Glutamatergic neuron (in vitro differentiated cells): ENCODE results near the gene CAMK2D. TPM values are rescaled to one million over a fixed set of nuclear protein-coding genes. Genes with fewer than 3 reads are reported as not detected.

Experiments
- DNase-seq: peaks from one replicate; pipeline ENCODE4 v3.0.0; 2022
- H3K27ac Mint-ChIP-seq: one replicate; pipeline ENCODE4 v1.8.0; 2020; ENCODE audit warnings: mild to moderate bottlenecking, mixed read lengths, inconsistent platforms; ENCODE audit not compliant: unreplicated experiment
- H3K27me3 Mint-ChIP-seq: one replicate; pipeline ENCODE4 v1.8.0; 2020; ENCODE audit warnings: mild to moderate bottlenecking, moderate library complexity, mixed read lengths, inconsistent platforms; ENCODE audit not compliant: unreplicated experiment
- H3K36me3 Mint-ChIP-seq: one replicate; pipeline ENCODE4 v1.8.0; 2020; ENCODE audit warnings: mild to moderate bottlenecking, mixed read lengths, inconsistent platforms; ENCODE audit not compliant: unreplicated experiment
- H3K4me1 Mint-ChIP-seq: one replicate; pipeline ENCODE4 v1.8.0; 2020; ENCODE audit warnings: mild to moderate bottlenecking, low read depth, mixed read lengths, inconsistent platforms; ENCODE audit not compliant: unreplicated experiment
- H3K4me3 Mint-ChIP-seq: one replicate; pipeline ENCODE4 v1.8.0; 2020; ENCODE audit warnings: mild to moderate bottlenecking, mixed read lengths, inconsistent platforms; ENCODE audit not compliant: unreplicated experiment
- H3K9me3 Mint-ChIP-seq: one replicate; pipeline ENCODE4 v1.8.0; 2020; ENCODE audit warnings: mild to moderate bottlenecking, moderate library complexity, mixed read lengths, inconsistent platforms; ENCODE audit not compliant: unreplicated experiment
- CTCF ChIP-seq: fragments of 200-600 bp; sonication (generic); IDR thresholded peaks from one replicate; pipeline ENCODE4 v1.5.0; 2021; ENCODE audit not compliant: partially characterized antibody, unreplicated experiment
- total RNA-seq: library from RNA; stranded (reverse); fragmentation: NEBNext Ultra II Directional; extraction: Animal tissue kit (Norgen Biotek cat#: 25700); gene quantifications from one replicate; pipeline ENCODE4 v1.2.1, GENCODE V29; 2021; ENCODE audit not compliant: unreplicated experiment

Gene CAMK2D
- total RNA-seq, 1 donor from 2014 or later, result 24.8 TPM

- Mint-ChIP-seq H3K4me1 (no peaks in the 10 kb centered on the region), H3K27ac (no peak overlapping the region), H3K9me3 (no peaks in the 10 kb centered on the region), H3K27me3 (no peaks in the 10 kb centered on the region), H3K36me3 (peaks cover 6% of the 10 kb centered on the region), H3K4me3 (no peak overlapping the region)
- DNase-seq, result no peak
- no peak for TF ChIP-seq CTCF
Measured at GRCh38 chr4:113404167-113404571, 357.4 kb downstream of the CAMK2D start.

Other genes with a start within 250 kb of the CAMK2D start
- gene ARSJ, start 217.9 kb upstream of the CAMK2D start, total RNA-seq, result 0.17 TPM